ENCODE measurements around the gene CHURC1.

GRCh38 chr14:64880221-64881121 lies 33.8 kb upstream of the CHURC1 start:
- TF ChIP-seq, protein P1, sequence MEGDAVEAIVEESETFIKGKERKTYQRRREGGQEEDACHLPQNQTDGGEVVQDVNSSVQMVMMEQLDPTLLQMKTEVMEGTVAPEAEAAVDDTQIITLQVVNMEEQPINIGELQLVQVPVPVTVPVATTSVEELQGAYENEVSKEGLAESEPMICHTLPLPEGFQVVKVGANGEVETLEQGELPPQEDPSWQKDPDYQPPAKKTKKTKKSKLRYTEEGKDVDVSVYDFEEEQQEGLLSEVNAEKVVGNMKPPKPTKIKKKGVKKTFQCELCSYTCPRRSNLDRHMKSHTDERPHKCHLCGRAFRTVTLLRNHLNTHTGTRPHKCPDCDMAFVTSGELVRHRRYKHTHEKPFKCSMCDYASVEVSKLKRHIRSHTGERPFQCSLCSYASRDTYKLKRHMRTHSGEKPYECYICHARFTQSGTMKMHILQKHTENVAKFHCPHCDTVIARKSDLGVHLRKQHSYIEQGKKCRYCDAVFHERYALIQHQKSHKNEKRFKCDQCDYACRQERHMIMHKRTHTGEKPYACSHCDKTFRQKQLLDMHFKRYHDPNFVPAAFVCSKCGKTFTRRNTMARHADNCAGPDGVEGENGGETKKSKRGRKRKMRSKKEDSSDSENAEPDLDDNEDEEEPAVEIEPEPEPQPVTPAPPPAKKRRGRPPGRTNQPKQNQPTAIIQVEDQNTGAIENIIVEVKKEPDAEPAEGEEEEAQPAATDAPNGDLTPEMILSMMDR (conservative IDR thresholded peaks at IDR 0.05 in 1 of 2, IDR thresholded peaks at IDR 0.05 in 1 of 2; ENCODE audit: extremely low read depth in 1 of 2, insufficient read depth in 1 of 2, low read depth in 1 of 2, low read length in 2 of 2): no peak
- no peak for TF ChIP-seq EZH2 (IDR thresholded peaks at IDR 0.05; ENCODE audit: borderline replicate concordance, low read length)
